Nephron progenitor cell (in vitro differentiated cells): ENCODE results near the gene PTGIS.

Source experiments
- DNase-seq: peaks from one replicate; pipeline ENCODE4 v3.0.0; 2021
- H3K27ac Mint-ChIP-seq: 2 replicates; pipeline ENCODE4 v1.8.0; 2021; ENCODE audit warnings: mild to moderate bottlenecking, moderate library complexity, mixed read lengths
- H3K27me3 Mint-ChIP-seq: 2 replicates; pipeline ENCODE4 v1.8.0; 2021; ENCODE audit warnings: mild to moderate bottlenecking, low read depth, mixed read lengths; ENCODE audit not compliant: poor library complexity
- H3K36me3 Mint-ChIP-seq: 2 replicates; pipeline ENCODE4 v1.8.0; 2021; ENCODE audit warnings: low read depth, mixed read lengths
- H3K4me1 Mint-ChIP-seq: 2 replicates; pipeline ENCODE4 v1.8.0; 2021; ENCODE audit warnings: mixed read lengths
- H3K4me3 Mint-ChIP-seq: 2 replicates; pipeline ENCODE4 v1.8.0; 2021; ENCODE audit warnings: mild to moderate bottlenecking, moderate library complexity, mixed read lengths
- H3K9me3 Mint-ChIP-seq: 2 replicates; pipeline ENCODE4 v1.8.0; 2021; ENCODE audit warnings: mild to moderate bottlenecking, moderate library complexity, mixed read lengths
- TF ChIP-seq, protein P1 (sequence below): fragments of 200-600 bp; sonication (generic); IDR thresholded peaks from 2 replicates; pipeline ENCODE4 v1.5.0; 2021; ENCODE audit warnings: antibody characterized with exemption

Gene PTGIS

DNA sequence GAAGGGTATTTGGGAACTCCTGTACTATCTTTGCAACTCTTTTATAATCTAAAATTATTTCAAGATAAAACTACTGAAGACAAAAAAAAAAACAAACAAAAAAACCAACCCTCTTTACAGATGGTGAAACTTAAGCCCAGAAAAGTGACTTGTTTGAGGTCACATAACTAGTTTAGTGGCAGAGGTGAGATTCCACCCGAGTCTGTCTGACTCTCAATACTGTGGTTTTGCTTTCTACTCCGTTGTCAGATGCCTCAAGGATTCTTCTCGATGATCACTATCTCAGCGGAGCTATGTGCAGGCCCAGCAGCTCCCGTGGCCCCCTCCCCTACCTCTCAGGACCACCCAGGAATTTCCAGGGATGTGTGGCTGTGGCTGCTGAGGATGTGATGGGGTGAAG lies 49.4 kb downstream of the PTGIS start:
- Mint-ChIP-seq H3K27me3 (peaks cover 12% of the 10 kb centered on the region), H3K9me3 (no peaks in the 10 kb centered on the region), H3K4me3 (no peak overlapping the region), H3K4me1 (peaks cover 16% of the 10 kb centered on the region), H3K27ac (no peak overlapping the region), H3K36me3 (peaks cover 28% of the 10 kb centered on the region)
- TF ChIP-seq, protein P1, sequence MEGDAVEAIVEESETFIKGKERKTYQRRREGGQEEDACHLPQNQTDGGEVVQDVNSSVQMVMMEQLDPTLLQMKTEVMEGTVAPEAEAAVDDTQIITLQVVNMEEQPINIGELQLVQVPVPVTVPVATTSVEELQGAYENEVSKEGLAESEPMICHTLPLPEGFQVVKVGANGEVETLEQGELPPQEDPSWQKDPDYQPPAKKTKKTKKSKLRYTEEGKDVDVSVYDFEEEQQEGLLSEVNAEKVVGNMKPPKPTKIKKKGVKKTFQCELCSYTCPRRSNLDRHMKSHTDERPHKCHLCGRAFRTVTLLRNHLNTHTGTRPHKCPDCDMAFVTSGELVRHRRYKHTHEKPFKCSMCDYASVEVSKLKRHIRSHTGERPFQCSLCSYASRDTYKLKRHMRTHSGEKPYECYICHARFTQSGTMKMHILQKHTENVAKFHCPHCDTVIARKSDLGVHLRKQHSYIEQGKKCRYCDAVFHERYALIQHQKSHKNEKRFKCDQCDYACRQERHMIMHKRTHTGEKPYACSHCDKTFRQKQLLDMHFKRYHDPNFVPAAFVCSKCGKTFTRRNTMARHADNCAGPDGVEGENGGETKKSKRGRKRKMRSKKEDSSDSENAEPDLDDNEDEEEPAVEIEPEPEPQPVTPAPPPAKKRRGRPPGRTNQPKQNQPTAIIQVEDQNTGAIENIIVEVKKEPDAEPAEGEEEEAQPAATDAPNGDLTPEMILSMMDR, result no peak
- DNase-seq, result no peak

DNA sequence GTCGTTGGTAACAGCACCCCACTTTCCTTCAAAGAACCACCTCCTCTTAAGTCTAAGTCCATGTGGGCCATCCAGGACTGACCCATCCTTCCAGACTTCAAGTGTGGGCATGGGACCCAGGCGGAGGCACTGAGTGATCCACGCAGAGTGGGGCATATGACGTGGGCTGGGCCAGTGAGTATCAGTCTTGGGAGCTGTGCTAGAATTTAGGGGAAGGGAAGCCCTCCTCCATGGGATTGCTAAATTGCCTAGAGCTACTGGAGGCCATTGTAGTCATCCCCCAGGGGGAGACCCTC lies 50.2 kb downstream of the PTGIS start:
- Mint-ChIP-seq H3K9me3 (no peaks in the 10 kb centered on the region), H3K27me3 (peaks cover 17% of the 10 kb centered on the region), H3K4me1 (peaks cover 16% of the 10 kb centered on the region), H3K36me3 (peaks cover 20% of the 10 kb centered on the region), H3K4me3 (no peak overlapping the region), H3K27ac (no peak overlapping the region)
- DNase-seq, result no peak
- TF ChIP-seq, protein P1, result no peak

DNA sequence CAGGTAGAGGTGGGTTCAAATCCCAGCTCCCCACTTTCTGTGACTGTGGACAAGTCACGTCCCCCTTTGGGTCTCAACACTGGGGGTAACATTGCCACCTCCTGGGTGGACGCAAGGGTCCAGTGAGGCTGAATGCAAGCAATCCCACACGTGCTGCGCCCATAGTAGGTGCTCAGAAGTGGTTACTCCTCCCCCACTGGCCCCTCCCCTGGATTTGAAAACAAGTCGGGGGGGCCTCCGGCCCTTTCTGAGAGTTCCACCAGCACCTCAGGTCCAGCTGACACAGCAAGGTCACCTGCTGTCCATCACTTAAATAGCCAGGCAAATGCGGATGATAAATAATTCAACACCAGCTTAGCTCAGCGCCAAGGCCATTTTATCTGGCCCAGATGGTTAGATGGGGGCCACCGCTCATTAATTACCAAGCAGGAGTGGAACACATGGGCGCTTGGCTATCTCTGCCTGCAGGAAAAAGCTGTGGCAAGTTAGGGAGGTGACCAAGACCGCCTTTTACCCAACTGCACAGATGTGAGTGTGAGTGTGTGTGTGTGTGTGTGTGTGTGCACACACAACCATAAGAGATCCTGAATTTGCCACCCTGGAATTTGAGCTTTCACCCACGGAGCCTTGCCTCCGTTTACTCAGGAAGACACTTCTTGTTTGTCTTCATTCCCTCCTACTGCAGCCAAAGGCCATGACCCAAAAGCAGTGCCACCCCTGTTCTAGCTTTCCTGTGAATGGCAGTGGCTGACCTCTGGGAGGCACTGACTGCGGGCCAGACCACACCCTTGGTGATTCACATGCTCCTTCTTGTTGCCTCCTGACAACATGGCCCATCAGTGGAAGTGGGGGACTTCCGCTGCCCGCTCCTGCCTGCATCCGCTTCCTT lies 50.8 kb downstream of the PTGIS start:
- H3K4me1 Mint-ChIP-seq, result peaks cover 16% of the 10 kb centered on the region
- no peak overlapping the region for H3K4me3 Mint-ChIP-seq
- peaks cover 17% of the 10 kb centered on the region for H3K27me3 Mint-ChIP-seq

DNA sequence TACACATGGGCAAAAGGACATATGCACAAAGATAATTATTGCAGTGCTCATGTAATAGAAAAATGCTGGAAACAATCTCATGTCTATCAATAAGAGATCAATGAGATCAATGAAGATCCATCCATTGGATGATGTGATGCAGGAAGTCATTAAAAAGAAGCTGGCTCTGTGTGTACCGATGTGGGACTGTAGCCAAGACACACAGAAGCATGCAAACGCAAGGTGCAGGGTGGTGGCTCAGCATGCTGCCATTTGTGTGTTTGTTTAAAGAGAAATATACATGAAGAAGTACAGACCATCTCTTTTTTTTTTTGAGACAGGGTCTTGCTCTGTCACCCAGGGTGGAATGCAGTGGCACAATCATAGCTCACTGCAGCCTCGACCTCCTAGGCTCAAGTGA lies 52.4 kb downstream of the PTGIS start:
- DNase-seq, result no peak
- H3K9me3 Mint-ChIP-seq, result no peaks in the 10 kb centered on the region
- no peak overlapping the region for H3K4me3 Mint-ChIP-seq
- TF ChIP-seq, protein P1, result no peak
- H3K27ac Mint-ChIP-seq, result no peak overlapping the region
- peaks cover 6% of the 10 kb centered on the region for H3K36me3 Mint-ChIP-seq
- H3K27me3 Mint-ChIP-seq, result peaks cover 17% of the 10 kb centered on the region
- H3K4me1 Mint-ChIP-seq, result peaks cover 23% of the 10 kb centered on the region

More for the DNA sequence above, 50.8 kb downstream of the PTGIS start:
- Mint-ChIP-seq H3K36me3 (peaks cover 15% of the 10 kb centered on the region), H3K27ac (no peak overlapping the region), H3K9me3 (no peaks in the 10 kb centered on the region)
- no peak for DNase-seq
- TF ChIP-seq, protein P1, result no peak

DNA sequence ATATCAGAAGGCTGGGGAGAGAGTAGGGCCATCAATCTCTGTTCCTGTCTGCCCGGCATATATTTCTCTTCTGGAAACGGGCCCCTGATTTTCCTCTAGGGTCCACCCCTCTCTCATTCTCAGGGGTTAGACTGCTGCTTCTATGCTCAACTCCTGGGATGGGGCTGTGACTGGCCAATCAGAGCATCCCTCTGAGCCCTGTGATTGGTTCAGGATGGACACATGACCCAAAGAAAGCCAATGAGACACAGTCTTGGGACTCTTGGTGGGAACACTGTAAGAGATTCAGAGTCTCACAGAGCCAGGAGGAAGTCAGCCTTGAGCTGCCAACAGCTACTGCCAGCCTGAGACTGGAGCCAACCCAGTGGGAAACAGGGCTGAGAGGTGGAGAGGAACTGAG lies 54.4 kb downstream of the PTGIS start:
- H3K27me3 Mint-ChIP-seq, result peaks cover 15% of the 10 kb centered on the region

More for the DNA sequence above, 54.4 kb downstream of the PTGIS start:
- Mint-ChIP-seq H3K9me3 (no peaks in the 10 kb centered on the region), H3K27ac (no peak overlapping the region), H3K36me3 (peaks cover 10% of the 10 kb centered on the region), H3K4me1 (peaks cover 20% of the 10 kb centered on the region), H3K4me3 (no peak overlapping the region)
- TF ChIP-seq, protein P1, result no peak
- no peak for DNase-seq
